RKO (cell line): ENCODE results near the gene ODF2.
"Not testable (repeated sequence)": the region's sequence is repeated elsewhere in the genome, so short reads cannot be mapped to it uniquely, and the experiment has no call there.

Experiments
- DNase-seq: peaks from one replicate; pipeline ENCODE4 v3.0.0-alpha.2; 2016; ENCODE audit warnings: low spot score

The ODF2 gene

DNA sequence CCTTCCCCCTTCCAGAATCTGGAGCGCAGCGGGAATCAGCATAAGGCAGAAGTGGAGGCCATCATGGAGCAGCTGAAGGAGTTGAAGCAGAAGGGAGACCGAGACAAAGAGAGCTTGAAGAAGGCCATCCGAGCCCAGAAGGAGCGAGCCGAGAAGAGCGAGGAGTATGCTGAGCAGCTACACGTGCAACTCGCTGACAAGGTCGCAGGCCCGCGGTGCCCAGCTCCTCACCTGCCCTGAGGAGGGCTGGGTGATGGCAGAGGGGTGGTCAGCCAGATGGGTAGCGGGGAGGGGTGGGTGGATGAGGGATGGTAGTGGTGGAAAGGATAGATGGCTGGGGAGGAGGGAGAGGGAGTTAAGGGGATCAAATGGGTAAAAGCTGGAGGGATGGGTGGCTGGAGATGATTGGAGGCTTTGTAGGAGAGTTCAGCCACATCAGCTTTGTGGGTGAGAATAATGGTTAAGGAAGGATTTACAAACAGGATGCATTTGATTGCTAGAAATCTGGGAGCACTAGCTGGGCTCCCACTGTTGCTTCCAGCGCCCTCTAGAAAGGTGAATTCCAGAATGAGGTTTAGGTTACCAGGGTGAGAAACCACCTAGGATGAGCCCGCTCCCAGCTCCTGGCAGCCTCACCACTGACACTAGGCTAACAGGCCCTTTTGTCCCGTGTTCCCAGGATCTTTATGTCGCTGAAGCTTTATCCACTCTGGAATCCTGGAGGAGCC, 29.0 kb downstream of the ODF2 start:
- no peak for DNase-seq

DNA sequence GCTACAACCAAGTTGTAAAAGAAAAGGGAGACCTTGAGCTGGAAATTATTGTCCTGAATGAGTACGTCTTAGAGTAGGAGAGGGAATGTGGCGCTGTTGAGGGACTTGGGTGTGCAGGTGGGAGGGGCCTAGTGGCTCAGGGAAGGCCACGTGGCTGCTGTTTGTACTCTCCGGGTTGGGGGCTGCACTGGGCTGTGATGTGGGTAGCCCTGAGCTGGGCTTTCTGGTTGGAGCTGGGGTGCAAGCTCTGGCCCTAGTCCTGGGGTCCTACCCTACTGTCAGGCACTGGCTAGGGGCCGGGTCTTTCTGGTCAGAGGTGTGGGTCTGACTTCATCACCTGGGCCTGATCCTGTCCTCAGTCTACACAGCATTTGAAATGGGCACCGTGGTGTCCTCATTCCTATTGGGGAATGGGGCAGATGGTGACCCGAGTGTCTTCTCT, 29.6 kb downstream of the ODF2 start:
- DNase-seq: no peak

DNA sequence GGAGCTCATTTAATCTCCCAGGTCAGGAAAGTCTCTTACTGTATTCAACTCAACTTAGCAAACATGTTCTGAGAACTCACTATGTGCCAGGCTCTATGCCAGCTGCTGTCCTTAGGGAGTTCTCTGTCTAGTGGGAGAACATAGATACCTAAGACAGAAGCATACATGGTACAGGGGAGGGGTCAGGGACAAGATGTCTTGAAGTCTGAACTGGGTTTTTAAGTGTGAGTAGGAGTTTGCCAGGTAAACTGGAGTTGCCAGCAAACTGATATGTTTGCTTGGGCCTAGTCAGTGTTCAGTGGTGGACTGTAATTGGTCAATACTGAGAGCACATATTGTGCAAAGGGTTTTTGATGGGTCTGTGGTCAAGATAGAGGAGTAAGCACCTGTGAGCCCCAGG, 30.4 kb downstream of the ODF2 start:
- no peak for DNase-seq

DNA sequence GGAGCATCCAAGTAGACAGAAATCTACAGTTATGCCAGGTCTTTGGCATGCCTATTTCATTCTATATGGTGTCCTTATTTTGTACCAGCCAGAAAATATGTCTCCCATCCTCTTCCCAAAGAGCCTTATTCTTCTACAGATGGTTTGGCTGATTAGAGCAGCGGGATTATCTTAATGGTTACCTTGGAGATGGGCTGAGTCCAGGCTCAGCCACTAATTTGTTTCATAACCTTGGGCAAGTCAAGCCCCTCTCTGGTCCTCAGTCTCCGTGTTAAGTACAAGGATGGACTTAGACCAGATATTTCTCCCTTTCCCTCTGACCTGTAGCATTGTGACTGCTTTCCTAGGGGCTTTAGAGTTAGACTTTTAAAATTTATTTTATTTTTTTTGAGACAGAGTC, 37.6 kb downstream of the ODF2 start:
- DNase-seq: no peak

DNA sequence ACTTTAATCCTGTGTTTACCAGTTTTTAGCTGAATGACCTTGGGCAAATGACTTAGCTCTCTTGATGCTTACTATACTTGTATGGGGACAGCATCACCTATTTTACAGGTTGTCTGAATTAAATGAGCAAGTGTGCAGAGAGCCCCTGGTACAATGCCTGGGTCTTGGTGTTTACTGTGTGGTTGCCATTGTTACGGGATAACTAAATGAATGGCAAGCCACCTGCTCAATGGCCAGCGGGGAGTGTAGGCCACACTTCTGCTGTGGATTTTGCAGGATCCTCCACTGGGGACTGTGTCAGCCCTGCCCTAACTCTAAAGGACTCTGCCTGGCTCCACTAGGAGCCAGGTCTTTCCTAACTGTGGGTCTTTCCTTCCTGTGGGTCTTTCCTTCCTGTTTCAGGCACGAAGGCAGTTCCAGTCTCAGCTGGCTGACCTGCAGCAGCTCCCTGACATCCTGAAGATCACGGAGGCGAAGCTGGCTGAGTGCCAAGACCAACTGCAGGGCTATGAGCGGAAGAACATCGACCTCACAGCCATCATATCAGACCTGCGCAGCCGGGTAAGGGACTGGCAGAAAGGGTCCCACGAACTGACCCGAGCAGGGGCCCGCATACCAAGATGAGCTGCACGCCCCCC, 38.4 kb downstream of the ODF2 start:
- no peak for DNase-seq

DNA sequence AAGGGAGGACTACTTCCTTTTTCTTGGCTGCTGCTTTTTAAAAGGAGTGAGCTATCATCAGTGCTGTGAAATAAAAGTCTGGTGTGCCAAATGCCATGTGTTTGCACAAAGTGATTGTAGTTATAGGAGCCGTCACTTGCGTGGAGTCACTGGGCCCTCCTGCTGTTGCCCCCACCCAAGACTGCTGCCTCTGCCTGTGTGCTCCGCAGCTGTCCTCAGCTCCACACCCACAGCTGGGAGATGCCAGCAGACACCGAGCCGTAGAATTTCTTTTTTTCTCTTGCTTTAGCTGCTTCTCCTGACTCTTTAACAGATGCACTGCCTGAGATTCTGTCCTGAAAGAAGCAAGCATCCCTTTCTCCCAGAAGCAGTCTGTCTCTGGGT, 38.9 kb downstream of the ODF2 start:
- no peak for DNase-seq

DNA sequence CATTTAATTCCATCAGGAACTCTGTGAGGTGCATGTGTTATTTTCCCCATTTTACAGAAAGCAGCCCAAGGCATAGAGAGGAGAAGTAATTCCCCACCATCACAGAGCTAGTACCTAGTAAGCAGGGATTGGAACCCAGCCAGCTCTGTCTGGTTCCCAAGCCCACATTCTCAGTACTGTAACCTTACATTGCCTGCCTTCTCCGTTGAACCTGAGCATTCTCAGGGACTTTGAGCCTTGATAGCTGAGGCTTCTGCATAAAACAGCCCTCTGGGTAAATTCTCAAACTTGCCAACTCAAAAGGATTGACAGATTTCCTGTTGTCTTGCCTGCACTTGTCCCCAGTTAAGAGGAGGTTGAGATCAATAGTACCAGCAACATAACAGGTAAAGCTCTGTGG, 39.5 kb downstream of the ODF2 start:
- DNase-seq: no peak

- peak; percentile 37 for DNase-seq
Observed at GRCh38 chr9:128495804-128496417, 40.1 kb downstream of the ODF2 start.

DNA sequence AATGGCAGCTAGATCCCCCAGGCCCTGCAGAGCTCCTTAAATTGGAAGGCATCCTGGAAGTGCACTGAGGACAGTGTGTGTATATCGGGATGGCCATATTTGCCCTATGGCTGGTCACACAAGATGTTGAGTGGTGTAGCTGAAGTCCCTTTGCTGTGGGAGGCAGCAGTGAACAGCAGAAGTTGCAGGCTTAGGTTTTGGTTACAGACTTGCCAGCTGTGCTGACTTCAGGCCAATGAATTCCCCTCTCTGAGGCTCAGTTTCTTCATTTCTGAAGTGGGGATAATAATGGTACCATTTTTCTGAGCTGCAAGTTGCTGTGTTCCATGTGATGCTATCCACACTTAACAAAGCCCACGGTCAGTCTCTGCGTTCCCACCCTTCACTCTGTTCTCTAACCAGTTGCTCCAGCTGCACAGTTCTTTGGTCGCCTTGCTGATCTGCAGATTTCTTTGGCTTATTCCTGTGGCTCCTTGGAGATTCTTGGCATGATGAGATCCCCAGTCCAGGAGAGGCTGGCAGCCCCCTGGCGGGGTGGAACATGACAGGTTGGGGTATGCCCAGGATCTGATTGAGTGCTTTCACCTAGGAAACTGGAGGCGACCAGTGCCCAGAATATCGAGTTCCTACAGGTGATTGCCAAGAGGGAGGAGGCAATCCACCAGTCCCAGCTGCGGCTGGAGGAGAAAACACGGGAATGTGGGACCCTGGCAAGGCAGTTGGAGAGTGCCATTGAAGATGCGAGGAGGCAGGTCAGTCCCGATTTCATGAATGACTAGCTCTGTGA, 42.2 kb downstream of the ODF2 start:
- DNase-seq: peak; percentile 28

DNA sequence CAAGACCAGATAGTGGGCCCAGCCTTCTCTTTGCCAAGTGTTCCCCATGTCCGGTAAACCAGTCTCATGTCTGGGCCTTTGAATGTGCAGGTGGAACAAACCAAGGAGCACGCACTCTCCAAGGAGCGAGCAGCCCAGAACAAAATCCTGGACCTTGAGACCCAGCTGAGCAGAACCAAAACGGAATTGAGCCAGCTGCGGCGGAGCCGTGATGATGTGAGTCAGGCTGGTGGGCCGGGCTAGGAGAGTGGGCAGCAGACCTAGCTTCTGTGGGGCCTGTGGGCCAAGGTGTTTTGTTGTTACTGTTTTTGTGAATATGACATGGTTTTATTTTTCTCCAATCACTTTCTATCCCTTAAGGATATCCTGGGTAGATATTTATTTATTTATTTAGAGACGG, 43.1 kb downstream of the ODF2 start:
- no peak for DNase-seq

DNA sequence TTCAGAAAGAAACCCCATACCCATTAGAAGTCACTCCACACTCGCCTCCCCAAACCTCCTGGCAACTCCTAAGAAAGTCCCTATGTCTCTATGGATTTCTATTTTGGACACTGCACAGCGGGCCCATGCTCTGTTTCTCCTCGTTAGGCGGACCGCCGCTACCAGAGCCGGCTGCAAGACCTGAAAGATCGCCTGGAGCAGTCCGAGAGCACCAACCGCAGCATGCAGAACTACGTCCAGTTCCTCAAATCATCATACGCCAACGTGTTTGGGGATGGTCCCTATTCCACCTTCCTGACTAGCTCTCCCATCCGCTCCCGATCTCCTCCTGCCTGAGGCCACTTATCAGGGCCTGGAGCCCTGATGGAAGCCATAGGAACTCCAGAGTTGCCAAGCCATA, 44.1 kb downstream of the ODF2 start:
- DNase-seq: no peak

GRCh38 chr9:128503415-128503825, 47.6 kb downstream of the ODF2 start:
- DNase-seq: not testable (repeated sequence)

- peak; percentile 63 for DNase-seq
Observed at GRCh38 chr9:128503870-128504269, 48.1 kb downstream of the ODF2 start.

DNA sequence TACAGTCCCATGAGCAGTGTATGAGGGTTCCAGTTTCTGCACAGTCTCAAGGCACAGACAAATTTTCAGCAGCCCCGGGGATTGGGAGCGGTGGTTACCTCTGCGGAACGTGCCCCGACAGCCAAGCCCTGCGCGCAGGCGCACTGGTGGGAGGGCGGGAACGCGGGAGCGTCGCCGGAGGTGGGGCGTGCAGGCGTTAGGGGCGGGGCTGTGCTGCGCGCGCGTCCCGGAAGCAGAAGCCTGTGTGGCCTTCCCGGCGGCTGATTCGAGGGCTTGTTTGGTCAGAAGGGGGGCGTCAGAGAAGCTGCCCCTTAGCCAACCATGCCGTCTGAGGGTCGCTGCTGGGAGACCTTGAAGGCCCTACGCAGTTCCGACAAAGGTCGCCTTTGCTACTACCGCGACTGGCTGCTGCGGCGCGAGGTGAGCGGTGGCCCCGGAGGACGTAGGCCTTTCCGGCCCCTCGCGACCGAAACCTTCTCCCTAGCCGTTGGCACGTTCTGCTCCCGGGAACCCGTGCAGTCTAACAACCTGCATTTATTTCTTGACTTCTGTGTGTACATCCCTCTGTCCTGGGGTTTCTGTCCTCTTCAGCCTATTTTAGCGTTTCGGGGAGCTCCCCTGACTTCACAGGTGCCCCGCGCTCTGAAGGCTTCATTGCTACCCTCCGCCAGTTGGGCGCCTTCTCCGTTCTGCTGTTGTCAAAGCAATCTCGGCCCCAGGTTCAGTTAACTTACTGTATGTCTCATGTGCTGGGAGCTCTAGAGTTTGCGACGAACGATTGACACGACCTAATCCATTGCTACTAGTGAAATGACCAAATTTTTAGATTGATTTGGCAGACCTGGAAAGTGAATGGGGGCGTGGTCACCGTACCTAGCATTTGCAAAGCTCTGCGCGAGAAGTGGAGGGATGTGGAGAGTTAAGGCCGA, 48.9 kb downstream of the ODF2 start, which contains the start of gene GLE1:
Gene GLE1, plus strand, starts transcription at position 235 of the 929 bp plus-strand sequence. Its CDS starts 87 bp downstream, at position 322.
- peak; percentile 96 for DNase-seq

DNA sequence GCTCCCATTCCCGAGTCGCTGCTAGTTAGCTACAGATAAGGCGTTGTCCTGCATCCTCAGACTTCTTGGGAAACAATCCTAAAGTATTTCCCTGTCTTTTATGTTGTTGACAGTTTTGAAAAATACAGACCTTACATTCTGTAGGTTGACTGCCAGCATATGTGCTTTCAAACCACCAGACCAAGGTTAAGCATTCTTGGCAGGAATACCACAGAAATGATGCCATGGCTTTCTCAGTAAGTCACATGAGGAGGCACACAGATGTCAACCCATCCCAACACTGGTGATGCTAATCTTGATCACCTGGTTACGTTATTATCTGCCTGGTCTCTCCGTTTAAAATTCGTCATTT, 49.6 kb downstream of the ODF2 start:
- peak; percentile 71 for DNase-seq

DNA sequence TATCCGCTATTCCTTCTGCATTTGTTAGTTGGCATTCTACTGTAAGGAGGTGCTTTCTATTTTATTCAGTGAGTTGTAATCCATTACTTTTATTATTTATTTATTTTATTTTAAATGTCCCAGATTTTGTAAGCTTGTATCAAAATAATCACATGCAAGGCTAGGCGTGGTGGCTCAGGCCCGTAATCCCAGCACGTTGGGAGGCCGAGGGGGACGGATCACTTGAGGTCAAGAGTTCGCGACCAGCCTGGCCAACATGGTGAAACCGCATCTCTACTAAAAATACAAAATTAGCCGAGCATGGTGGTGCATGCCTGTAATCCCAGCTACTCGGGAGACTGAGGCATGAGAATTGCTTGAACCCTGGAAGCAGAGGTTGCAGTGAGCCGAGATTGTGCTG, 50.1 kb downstream of the ODF2 start:
- DNase-seq: not testable (repeated sequence)

DNA sequence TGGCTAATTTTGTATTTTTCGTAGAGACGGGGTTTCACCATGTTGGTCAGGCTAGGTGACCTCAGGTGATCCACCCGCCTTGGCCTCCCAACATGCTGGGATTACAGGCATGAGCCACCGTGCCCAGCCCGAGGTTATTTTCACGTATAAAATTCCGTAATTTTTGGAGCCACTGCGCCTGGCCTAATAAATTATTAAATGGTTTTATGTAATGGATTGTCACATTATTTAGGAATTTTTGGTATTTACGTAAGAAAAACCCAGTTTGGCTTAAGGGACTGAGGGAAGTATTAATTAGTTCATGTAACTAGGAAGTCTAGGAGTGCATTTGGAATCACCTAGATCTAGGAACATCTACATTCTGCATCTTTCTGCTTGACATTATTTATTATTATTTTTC, 57.0 kb downstream of the ODF2 start:
- no peak for DNase-seq

DNA sequence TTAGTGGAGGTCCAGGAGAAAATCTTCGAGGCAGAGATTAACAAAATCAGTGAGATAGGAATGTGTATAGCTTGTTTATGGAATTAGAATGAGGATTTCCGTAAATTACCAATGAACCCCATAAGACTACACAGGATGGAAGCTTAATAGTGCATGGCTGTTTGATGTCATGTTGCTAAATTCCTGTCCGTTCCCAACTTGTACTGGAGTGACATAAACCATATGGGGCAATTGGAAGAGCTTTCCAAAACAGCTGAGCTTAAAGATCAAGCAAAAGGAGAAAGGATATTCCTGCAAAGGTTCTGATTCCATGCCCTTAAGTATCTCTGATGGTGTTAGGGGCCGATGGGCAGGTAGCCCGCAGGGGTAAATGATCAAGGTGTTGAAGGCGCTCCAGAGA, 66.2 kb downstream of the ODF2 start:
- DNase-seq: no peak

DNA sequence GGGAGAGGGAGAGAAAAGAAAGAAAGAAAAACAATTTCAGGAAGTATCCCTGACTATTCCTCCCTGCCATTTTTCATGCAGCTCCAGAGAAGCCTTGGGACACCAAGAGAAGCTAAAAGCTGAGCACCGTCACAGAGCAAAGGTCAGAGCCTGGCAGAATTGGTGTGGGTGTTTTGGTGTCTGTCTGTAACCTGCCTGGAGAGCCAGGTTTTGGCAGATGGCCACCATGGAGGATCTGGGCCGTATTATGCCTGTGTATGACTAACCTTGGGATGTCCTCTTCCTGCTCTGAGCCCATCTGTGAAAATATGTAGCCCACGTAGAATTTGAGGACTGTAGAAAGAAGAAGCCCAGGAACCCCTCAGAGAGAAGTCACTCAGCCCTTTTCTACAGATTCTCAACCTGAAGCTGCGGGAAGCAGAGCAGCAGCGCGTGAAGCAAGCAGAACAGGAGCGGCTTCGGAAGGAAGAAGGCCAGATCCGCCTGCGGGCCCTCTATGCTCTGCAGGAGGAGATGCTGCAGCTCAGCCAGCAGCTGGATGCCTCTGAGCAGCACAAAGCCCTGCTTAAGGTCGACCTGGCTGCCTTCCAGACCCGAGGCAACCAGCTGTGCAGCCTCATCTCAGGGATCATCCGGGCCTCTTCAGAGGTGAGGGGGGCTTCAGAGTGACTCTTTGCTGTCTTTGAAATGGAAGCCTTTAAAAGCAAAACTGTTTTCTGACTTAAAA, 67.6 kb downstream of the ODF2 start:
- no peak for DNase-seq

DNA sequence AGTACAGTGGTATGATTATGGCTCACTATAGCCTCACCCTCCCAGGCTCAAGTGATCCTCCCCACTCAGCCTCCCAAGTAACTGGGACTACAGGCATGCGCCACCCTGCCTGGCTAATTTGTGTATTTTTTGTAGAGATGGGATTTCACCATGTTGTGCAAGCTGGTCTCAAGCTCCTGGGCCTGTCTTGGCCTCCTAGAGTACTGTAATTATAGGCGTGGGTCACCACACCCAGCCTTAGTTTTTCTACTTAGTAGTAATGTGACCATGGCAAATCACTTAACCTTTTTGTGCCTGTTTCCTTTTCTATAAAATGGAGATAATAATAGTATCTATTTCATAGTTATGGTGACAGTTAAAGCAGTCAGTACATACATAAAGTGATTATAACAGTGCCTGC, 70.9 kb downstream of the ODF2 start:
- DNase-seq: no peak
